ENCODE results near the gene HMGN5. TPM values are rescaled to one million over a fixed set of nuclear protein-coding genes. Genes with fewer than 3 reads are reported as not detected.

HMGN5 gene
- total and polyA plus RNA-seq, 4 donors, result 7.1 to 46.5 (median 17.9) TPM

DNA sequence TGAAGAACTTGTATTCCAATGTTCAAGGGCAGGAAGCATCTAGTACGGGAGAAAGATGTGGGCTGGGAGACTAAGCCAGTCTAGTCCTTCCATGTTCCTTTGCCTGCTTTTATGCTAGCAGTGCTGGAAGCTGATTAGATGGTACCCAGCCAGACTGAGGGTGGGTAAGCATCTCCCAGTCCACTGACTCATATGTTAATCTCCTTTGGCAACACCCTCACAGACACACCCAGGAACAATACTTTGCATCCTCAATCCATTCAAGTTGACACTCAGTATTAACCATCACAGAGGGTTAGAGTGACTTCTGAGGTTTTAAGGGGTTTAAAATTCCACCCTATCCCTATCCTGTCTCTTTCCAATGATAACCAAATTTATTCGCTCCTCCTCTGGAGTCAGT lies 6.5 kb downstream of the HMGN5 start:
- no peaks in the 10 kb centered on the region for H3K36me3 ChIP-seq (ENCODE audit: control insufficient read depth in 1 of 2, insufficient read depth in 2 of 2, low read length in 1 of 2)
- WGBS, 2 donors, result 79 to 94% methylated on average over 2 of the region's 2 CpGs
- no peak overlapping the region for H3K27ac ChIP-seq (ENCODE audit: low read depth in 1 of 2, low read length in 2 of 2)
- H3K27me3 ChIP-seq (ENCODE audit: control insufficient read depth in 1 of 2, insufficient read depth in 2 of 2, low read length in 1 of 2), result no peaks in the 10 kb centered on the region
- intact Hi-C loops (cut with DNase I), result no loop called here
- H3K9me3 ChIP-seq (ENCODE audit: control insufficient read depth, low read length), result no peaks in the 10 kb centered on the region
- H3K4me1 ChIP-seq (ENCODE audit: control insufficient read depth in 1 of 2, insufficient read depth in 2 of 2, low read length in 2 of 2), result no peaks in the 10 kb centered on the region
- H3K4me3 ChIP-seq (ENCODE audit: low read length in 2 of 2), result no peak overlapping the region
- DNase-seq (no peak), ATAC-seq (ENCODE audit: low FRiP score) (no peak)

DNA sequence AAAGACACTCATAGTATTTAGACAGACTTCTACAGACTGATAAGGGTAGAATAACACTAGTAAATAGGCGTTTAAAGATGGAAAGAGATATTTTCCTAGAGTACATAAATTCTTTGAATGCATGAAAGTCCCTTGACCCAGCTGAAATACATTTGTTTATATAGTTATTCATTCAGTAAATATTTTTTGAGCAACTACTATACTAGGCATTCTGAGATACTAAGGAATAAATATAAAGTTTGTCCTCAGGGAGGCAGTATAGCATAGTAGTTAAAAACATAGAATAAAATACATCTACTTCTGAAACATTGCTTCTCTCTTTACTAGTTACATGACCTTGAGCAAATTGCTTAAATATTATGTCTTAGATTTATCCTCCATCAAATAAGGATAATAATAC lies 27.4 kb downstream of the HMGN5 start:
- intact Hi-C loops (cut with DNase I), result loop anchor here (5.0 to 10.0 kb wide), 2 partner anchors 201 to 203 kb away; no protein-coding TSS in a partner anchor

GRCh38 chrX:81168391-81168790 lies 33.3 kb downstream of the HMGN5 start:
- H3K4me1 ChIP-seq (ENCODE audit: control insufficient read depth in 1 of 2, insufficient read depth in 2 of 2, low read length in 2 of 2), result no peaks in the 10 kb centered on the region
- WGBS, 2 donors, result 65 to 96% methylated on average over 3 of the region's 3 CpGs
- no peak overlapping the region for H3K27ac ChIP-seq (ENCODE audit: low read depth in 1 of 2, low read length in 2 of 2)
- H3K9me3 ChIP-seq (ENCODE audit: control insufficient read depth, low read length), result no peaks in the 10 kb centered on the region
- ATAC-seq (ENCODE audit: low FRiP score) (no peak), DNase-seq (no peak)
- no peak overlapping the region for H3K4me3 ChIP-seq (ENCODE audit: low read length in 2 of 2)
- intact Hi-C loops (cut with DNase I), result no loop called here
- no peaks in the 10 kb centered on the region for H3K27me3 ChIP-seq (ENCODE audit: control insufficient read depth in 1 of 2, insufficient read depth in 2 of 2, low read length in 1 of 2)
- no peaks in the 10 kb centered on the region for H3K36me3 ChIP-seq (ENCODE audit: control insufficient read depth in 1 of 2, insufficient read depth in 2 of 2, low read length in 1 of 2)

More for the DNA sequence above, 27.4 kb downstream of the HMGN5 start:
- WGBS, 2 donors, result 8 to 24% methylated on average over 1 of the region's 1 CpG
- Histone ChIP-seq H3K27ac (ENCODE audit: low read depth in 1 of 2, low read length in 2 of 2) (no peak overlapping the region), H3K4me3 (ENCODE audit: low read length in 2 of 2) (no peak overlapping the region), H3K9me3 (ENCODE audit: control insufficient read depth, low read length) (no peaks in the 10 kb centered on the region), H3K36me3 (ENCODE audit: control insufficient read depth in 1 of 2, insufficient read depth in 2 of 2, low read length in 1 of 2) (no peaks in the 10 kb centered on the region), H3K4me1 (ENCODE audit: control insufficient read depth in 1 of 2, insufficient read depth in 2 of 2, low read length in 2 of 2) (no peaks in the 10 kb centered on the region), H3K27me3 (ENCODE audit: control insufficient read depth in 1 of 2, insufficient read depth in 2 of 2, low read length in 1 of 2) (no peaks in the 10 kb centered on the region)
- ATAC-seq (ENCODE audit: low FRiP score) (no peak), DNase-seq (no peak)

DNA sequence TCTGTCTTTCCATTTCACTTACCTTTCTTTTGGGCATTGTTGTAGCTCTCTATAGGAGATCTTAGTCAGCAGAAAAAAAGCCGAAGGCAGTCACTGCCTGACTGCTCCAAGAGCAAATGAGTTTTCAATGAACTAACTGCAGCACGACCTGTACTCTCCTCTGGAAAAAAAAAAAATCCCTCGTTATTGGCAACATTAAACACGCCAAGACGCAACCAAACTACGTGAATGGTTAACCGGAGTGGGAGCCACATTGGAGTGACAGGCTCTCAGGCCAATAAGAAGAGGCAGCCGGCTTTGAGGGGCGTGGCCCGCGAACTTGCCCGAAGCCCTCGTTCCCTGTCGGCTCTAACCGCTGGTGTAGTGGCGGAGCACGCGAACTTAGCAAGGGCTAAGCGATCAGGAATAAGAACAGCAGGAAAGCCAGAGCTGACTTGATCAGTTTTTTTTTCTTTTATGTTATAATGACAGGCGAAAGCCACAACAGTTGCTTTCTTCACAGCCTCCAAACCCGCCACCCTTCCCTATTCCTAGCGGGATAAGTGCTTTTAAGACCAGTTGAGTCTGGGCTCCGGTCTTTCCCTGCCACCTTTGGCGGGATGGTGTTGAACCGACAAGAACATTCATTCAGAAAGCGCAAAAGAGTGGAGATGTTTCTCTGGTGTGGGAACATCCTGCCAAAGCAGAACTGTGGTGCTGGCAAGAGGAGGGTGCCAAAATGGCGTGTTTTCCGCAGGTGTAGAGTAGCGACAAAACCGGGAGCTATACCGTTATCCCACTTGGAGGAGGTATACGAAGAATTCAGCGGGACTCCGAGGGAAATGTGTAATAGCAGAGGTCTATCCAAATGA lies 80.0 kb downstream of the HMGN5 start:
- no peaks in the 10 kb centered on the region for H3K27me3 ChIP-seq (ENCODE audit: control insufficient read depth in 1 of 2, insufficient read depth in 2 of 2, low read length in 1 of 2)
- H3K4me3 ChIP-seq (ENCODE audit: low read length in 2 of 2), result peak overlapping the region; percentile 75 to 84
- H3K36me3 ChIP-seq (ENCODE audit: control insufficient read depth in 1 of 2, insufficient read depth in 2 of 2, low read length in 1 of 2), result no peaks in the 10 kb centered on the region
- no peaks in the 10 kb centered on the region for H3K9me3 ChIP-seq (ENCODE audit: control insufficient read depth, low read length)
- H3K4me1 ChIP-seq (ENCODE audit: control insufficient read depth in 1 of 2, insufficient read depth in 2 of 2, low read length in 2 of 2), result no peaks in the 10 kb centered on the region
- peak; percentile 93 to 94 for DNase-seq
- H3K27ac ChIP-seq (ENCODE audit: low read depth in 1 of 2, low read length in 2 of 2), result no peak overlapping the region
- peak; percentile 96 for ATAC-seq (ENCODE audit: low FRiP score)
- intact Hi-C loops (cut with DNase I), result no loop called here
- 1 to 25% methylated on average over 34 of the region's 34 CpGs for WGBS, 2 donors

- DNase-seq (no peak), ATAC-seq (ENCODE audit: low FRiP score) (peak; percentile 82)
- no peaks in the 10 kb centered on the region for H3K27me3 ChIP-seq (ENCODE audit: control insufficient read depth in 1 of 2, insufficient read depth in 2 of 2, low read length in 1 of 2)
- H3K36me3 ChIP-seq (ENCODE audit: control insufficient read depth in 1 of 2, insufficient read depth in 2 of 2, low read length in 1 of 2), result no peaks in the 10 kb centered on the region
- H3K9me3 ChIP-seq (ENCODE audit: control insufficient read depth, low read length), result no peaks in the 10 kb centered on the region
- peak overlapping the region in 1 of 2 donors; percentile 28 for H3K27ac ChIP-seq (ENCODE audit: low read depth in 1 of 2, low read length in 2 of 2)
- intact Hi-C loops (cut with DNase I), result no loop called here
- WGBS, 2 donors, result 0 to 16% methylated on average over 12 of the region's 12 CpGs
- peak overlapping the region; percentile 75 to 84 for H3K4me3 ChIP-seq (ENCODE audit: low read length in 2 of 2)
- no peaks in the 10 kb centered on the region for H3K4me1 ChIP-seq (ENCODE audit: control insufficient read depth in 1 of 2, insufficient read depth in 2 of 2, low read length in 2 of 2)
These were observed 80.8 kb downstream of the HMGN5 start for GRCh38 chrX:81120936-81121371.

DNA sequence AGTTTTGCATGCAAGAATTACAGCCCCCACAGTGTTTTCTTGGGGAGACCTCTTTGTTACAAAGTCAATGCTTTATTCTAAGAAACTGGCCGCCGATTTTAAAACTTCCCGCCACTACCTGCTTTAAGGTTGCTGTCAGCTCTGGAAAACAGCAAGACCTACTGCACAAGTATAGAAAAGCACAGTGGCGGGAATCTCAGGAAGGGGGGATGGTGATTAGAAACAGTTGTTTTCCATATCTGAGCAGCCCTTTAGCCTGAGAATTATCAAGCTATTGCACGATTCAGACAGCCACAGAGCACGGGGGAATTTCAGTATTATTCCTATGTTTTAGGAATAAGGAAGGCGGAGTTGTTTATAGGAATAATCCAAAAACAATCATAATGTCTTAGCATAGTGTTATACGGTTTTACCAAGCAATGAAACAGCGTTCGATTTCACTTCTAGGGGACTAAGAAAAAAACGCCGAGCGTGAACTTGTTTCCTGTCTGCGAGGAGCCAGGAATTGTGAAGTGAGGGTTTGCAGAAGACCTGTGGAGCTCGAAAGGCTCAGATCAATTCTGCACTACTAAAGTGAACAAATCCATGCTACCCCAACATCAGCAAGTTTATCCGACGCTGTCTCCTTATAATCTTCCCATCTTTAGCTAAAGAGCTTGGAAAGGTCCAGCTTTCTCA lies 81.3 kb downstream of the HMGN5 start:
- intact Hi-C loops (cut with DNase I), result no loop called here
- ATAC-seq (ENCODE audit: low FRiP score), result peak; percentile 3
- Histone ChIP-seq H3K27me3 (ENCODE audit: control insufficient read depth in 1 of 2, insufficient read depth in 2 of 2, low read length in 1 of 2) (no peaks in the 10 kb centered on the region), H3K4me1 (ENCODE audit: control insufficient read depth in 1 of 2, insufficient read depth in 2 of 2, low read length in 2 of 2) (no peaks in the 10 kb centered on the region), H3K9me3 (ENCODE audit: control insufficient read depth, low read length) (no peaks in the 10 kb centered on the region), H3K27ac (ENCODE audit: low read depth in 1 of 2, low read length in 2 of 2) (no peak overlapping the region), H3K36me3 (ENCODE audit: control insufficient read depth in 1 of 2, insufficient read depth in 2 of 2, low read length in 1 of 2) (no peaks in the 10 kb centered on the region), H3K4me3 (ENCODE audit: low read length in 2 of 2) (peak overlapping the region; percentile 75 to 84)
- WGBS, 2 donors, result 1 to 35% methylated on average over 17 of the region's 17 CpGs
- no peak for DNase-seq

DNA sequence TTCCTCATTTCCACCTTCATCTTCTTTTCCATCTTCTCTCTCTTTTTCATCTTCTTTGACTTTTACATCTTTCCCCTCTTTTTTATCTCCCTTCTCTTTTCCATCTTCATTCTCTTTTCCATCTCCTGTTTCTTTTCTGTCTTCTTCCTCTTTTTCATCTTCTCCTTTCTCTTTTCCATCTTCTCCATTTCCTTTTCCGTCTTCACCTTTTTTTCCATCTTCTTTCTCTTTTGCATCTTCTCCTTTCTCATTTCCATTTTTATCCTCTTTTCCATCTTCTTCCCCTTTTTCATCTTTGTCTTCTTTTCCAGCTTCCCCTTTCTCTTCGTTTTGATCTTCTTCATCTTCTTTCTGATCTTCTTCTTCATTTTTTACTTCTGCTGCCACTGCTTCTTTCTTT lies 87.0 kb downstream of the HMGN5 start:
- ATAC-seq (ENCODE audit: low FRiP score), result no peak
- Histone ChIP-seq H3K27me3 (ENCODE audit: control insufficient read depth in 1 of 2, insufficient read depth in 2 of 2, low read length in 1 of 2) (no peaks in the 10 kb centered on the region), H3K4me1 (ENCODE audit: control insufficient read depth in 1 of 2, insufficient read depth in 2 of 2, low read length in 2 of 2) (no peaks in the 10 kb centered on the region), H3K9me3 (ENCODE audit: control insufficient read depth, low read length) (no peaks in the 10 kb centered on the region), H3K27ac (ENCODE audit: low read depth in 1 of 2, low read length in 2 of 2) (no peak overlapping the region), H3K4me3 (ENCODE audit: low read length in 2 of 2) (no peak overlapping the region), H3K36me3 (ENCODE audit: control insufficient read depth in 1 of 2, insufficient read depth in 2 of 2, low read length in 1 of 2) (no peaks in the 10 kb centered on the region)
- intact Hi-C loops (cut with DNase I), result no loop called here
- 60 to 83% methylated on average over 2 of the region's 2 CpGs for WGBS, 2 donors
- no peak for DNase-seq

- Histone ChIP-seq H3K27ac (ENCODE audit: low read depth in 1 of 2, low read length in 2 of 2) (no peak overlapping the region), H3K27me3 (ENCODE audit: control insufficient read depth in 1 of 2, insufficient read depth in 2 of 2, low read length in 1 of 2) (no peaks in the 10 kb centered on the region), H3K36me3 (ENCODE audit: control insufficient read depth in 1 of 2, insufficient read depth in 2 of 2, low read length in 1 of 2) (no peaks in the 10 kb centered on the region), H3K4me1 (ENCODE audit: control insufficient read depth in 1 of 2, insufficient read depth in 2 of 2, low read length in 2 of 2) (no peaks in the 10 kb centered on the region), H3K4me3 (ENCODE audit: low read length in 2 of 2) (no peak overlapping the region), H3K9me3 (ENCODE audit: control insufficient read depth, low read length) (no peaks in the 10 kb centered on the region)
- 72 to 93% methylated on average over 3 of the region's 3 CpGs for WGBS, 2 donors
- intact Hi-C loops (cut with DNase I), result no loop called here
- DNase-seq (no peak), ATAC-seq (ENCODE audit: low FRiP score) (no peak)
These were observed 91.4 kb downstream of the HMGN5 start for GRCh38 chrX:81110286-81110685.

DNA sequence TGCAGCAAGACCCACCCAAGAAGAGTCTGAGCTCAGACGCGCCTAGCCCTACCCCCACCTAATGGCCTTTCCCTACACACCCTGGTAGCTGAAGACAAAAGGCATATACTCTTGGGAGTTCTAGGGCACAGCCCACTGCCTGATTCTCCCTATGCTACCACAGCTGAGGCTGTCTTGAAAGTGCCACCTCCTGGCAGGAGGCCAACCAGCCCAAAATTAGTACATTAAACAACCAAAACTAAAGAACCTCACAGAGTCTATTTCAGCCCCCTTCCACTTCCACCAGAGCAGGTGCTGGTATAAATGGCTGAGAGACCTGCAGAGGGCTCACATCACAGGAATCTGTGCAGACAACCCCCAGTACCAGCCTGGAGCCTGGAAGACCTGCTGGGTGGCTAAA lies 119.1 kb downstream of the HMGN5 start:
- no peaks in the 10 kb centered on the region for H3K36me3 ChIP-seq (ENCODE audit: control insufficient read depth in 1 of 2, insufficient read depth in 2 of 2, low read length in 1 of 2)
- WGBS, 2 donors, result 88 to 96% methylated on average over 2 of the region's 2 CpGs
- no peaks in the 10 kb centered on the region for H3K4me1 ChIP-seq (ENCODE audit: control insufficient read depth in 1 of 2, insufficient read depth in 2 of 2, low read length in 2 of 2)
- DNase-seq, result no peak
- no peak overlapping the region for H3K4me3 ChIP-seq (ENCODE audit: low read length in 2 of 2)
- H3K27ac ChIP-seq (ENCODE audit: low read depth in 1 of 2, low read length in 2 of 2), result no peak overlapping the region
- no peak for ATAC-seq (ENCODE audit: low FRiP score)
- no peaks in the 10 kb centered on the region for H3K9me3 ChIP-seq (ENCODE audit: control insufficient read depth, low read length)
- H3K27me3 ChIP-seq (ENCODE audit: control insufficient read depth in 1 of 2, insufficient read depth in 2 of 2, low read length in 1 of 2), result no peaks in the 10 kb centered on the region
- intact Hi-C loops (cut with DNase I), result no loop called here

Measured in aorta (tissue), 5 donors.